GM21619 (cell line): ENCODE results near the gene HIVEP3.
"Not testable (repeated sequence)": the region's sequence is repeated elsewhere in the genome, so short reads cannot be mapped to it uniquely, and the experiment has no call there.

Experiments used
- ATAC-seq: cut with Tn5 transposase; IDR thresholded peaks from one replicate; pipeline ENCODE4 v1.9.1; 2021; ENCODE audit not compliant: unreplicated experiment

HIVEP3 gene

GRCh38 chr1:41572224-41572623 lies 346.5 kb downstream of the HIVEP3 start:
- ATAC-seq = no peak

- ATAC-seq = no peak
Observed at GRCh38 chr1:41571041-41571440, 347.7 kb downstream of the HIVEP3 start.

GRCh38 chr1:41568204-41568603 lies 350.5 kb downstream of the HIVEP3 start:
- ATAC-seq = no peak

- ATAC-seq = no peak
Observed at GRCh38 chr1:41566969-41567368, 351.8 kb downstream of the HIVEP3 start.

- no peak for ATAC-seq
Observed at GRCh38 chr1:41566274-41566885, 352.3 kb downstream of the HIVEP3 start.

- no peak for ATAC-seq
Observed at GRCh38 chr1:41564741-41565475, 353.8 kb downstream of the HIVEP3 start.

GRCh38 chr1:41562328-41562727 lies 356.4 kb downstream of the HIVEP3 start:
- no peak for ATAC-seq

GRCh38 chr1:41560931-41561330 lies 357.8 kb downstream of the HIVEP3 start:
- no peak for ATAC-seq

GRCh38 chr1:41560496-41560895 lies 358.2 kb downstream of the HIVEP3 start:
- no peak for ATAC-seq

GRCh38 chr1:41559331-41559730 lies 359.4 kb downstream of the HIVEP3 start:
- no peak for ATAC-seq

GRCh38 chr1:41558761-41559171 lies 360.0 kb downstream of the HIVEP3 start:
- no peak for ATAC-seq

GRCh38 chr1:41557751-41558455 lies 360.8 kb downstream of the HIVEP3 start:
- ATAC-seq = no peak

- not testable (repeated sequence) for ATAC-seq
Observed at GRCh38 chr1:41554746-41555145, 364.0 kb downstream of the HIVEP3 start.

- ATAC-seq = no peak
Observed at GRCh38 chr1:41547781-41548560, 370.8 kb downstream of the HIVEP3 start.

- ATAC-seq = no peak
Observed at GRCh38 chr1:41547336-41547735, 371.4 kb downstream of the HIVEP3 start.

GRCh38 chr1:41546833-41547135 lies 371.9 kb downstream of the HIVEP3 start:
- no peak for ATAC-seq

- no peak for ATAC-seq
Observed at GRCh38 chr1:41545996-41546832, 372.5 kb downstream of the HIVEP3 start.

- ATAC-seq = no peak
Observed at GRCh38 chr1:41542196-41542930, 376.4 kb downstream of the HIVEP3 start.

GRCh38 chr1:41541592-41541952 lies 377.1 kb downstream of the HIVEP3 start:
- ATAC-seq = no peak
